Caco-2 (cell line): ENCODE results near the gene WDR81. TPM values are rescaled to one million over a fixed set of nuclear protein-coding genes. Genes with fewer than 3 reads are reported as not detected.
"Not testable (repeated sequence)": the region's sequence is repeated elsewhere in the genome, so short reads cannot be mapped to it uniquely, and the experiment has no call there.

ENCODE experiments used
- BruUV-seq: library from RNA; stranded (reverse); fragments of 400-500 nt; replicated peaks from 2 replicates; lab custom pipeline; 2021; lab: Mats Ljungman, UMichigan
- CTCF ChIA-PET: fragments of 300-600 bp; sonication (Branson Sonifier 250); formaldehyde crosslinking; loops from one replicate; lab custom pipeline; 2022; ENCODE audit warnings: antibody characterized with exemption; lab: Charles Lee
- POLR2A ChIA-PET: fragments of 300-600 bp; sonication (Branson Sonifier 250); formaldehyde crosslinking; loops from one replicate; lab custom pipeline; 2022; ENCODE audit warnings: antibody characterized with exemption; lab: Charles Lee
- DNase-seq, 2 experiments: peaks; one replicate each; pipeline versions ENCODE4 v3.0.0 to v3.0.0-alpha.2; 2020 to 2022
- H3K27me3 ChIP-seq: replicated peaks from 2 replicates; pipeline ENCODE4 v1.6.0; 2011; ENCODE audit warnings: low read length; ENCODE audit not compliant: control insufficient read depth, insufficient read depth
- H3K36me3 ChIP-seq: 2 replicates; pipeline ENCODE4 v1.5.1; 2011; ENCODE audit warnings: low read length; ENCODE audit not compliant: control insufficient read depth, insufficient read depth
- H3K4me1 ChIP-seq: fragments of 250-450 bp; sonication (Bioruptor Pico); 2 replicates; pipeline ENCODE4 v1.5.1; 2020; ENCODE audit warnings: mild to moderate bottlenecking
- H3K4me3 ChIP-seq: 2 replicates; pipeline ENCODE4 v1.5.1; 2011; ENCODE audit warnings: low read depth, mild to moderate bottlenecking, control low read depth, low read length
- H3K9me3 ChIP-seq: fragments of 250-450 bp; sonication (Bioruptor Pico); 2 replicates; pipeline ENCODE4 v1.5.1; 2020; ENCODE audit warnings: mild to moderate bottlenecking, moderate library complexity
- H3K27ac Mint-ChIP-seq: one replicate; pipeline ENCODE4 v1.8.0; 2022; ENCODE audit warnings: mixed read lengths; ENCODE audit not compliant: unreplicated experiment
- H3K27me3 Mint-ChIP-seq: one replicate; pipeline ENCODE4 v1.8.0; 2022; ENCODE audit warnings: mixed read lengths; ENCODE audit not compliant: insufficient read depth, unreplicated experiment
- H3K36me3 Mint-ChIP-seq: one replicate; pipeline ENCODE4 v1.8.0; 2022; ENCODE audit warnings: mild to moderate bottlenecking, mixed read lengths; ENCODE audit not compliant: insufficient read depth, unreplicated experiment
- H3K4me1 Mint-ChIP-seq: one replicate; pipeline ENCODE4 v1.8.0; 2022; ENCODE audit warnings: low read depth, mixed read lengths; ENCODE audit not compliant: unreplicated experiment
- H3K4me3 Mint-ChIP-seq: one replicate; pipeline ENCODE4 v1.8.0; 2022; ENCODE audit warnings: mild to moderate bottlenecking, moderate library complexity, mixed read lengths; ENCODE audit not compliant: unreplicated experiment
- H3K9me3 Mint-ChIP-seq: one replicate; pipeline ENCODE4 v1.8.0; 2022; ENCODE audit warnings: mixed read lengths; ENCODE audit not compliant: unreplicated experiment
- intact Hi-C: fragments of 100-400 bp; cut with micrococcal nuclease; formaldehyde crosslinking; loops from one replicate; pipeline ENCODE4 v1.10.0; 2022; ENCODE audit not compliant: unreplicated experiment
- total RNA-seq: library from RNA; stranded (reverse); gene quantifications from 2 replicates; pipeline ENCODE4 v1.2.3, GENCODE V29; 2022
- TF ChIP-seq, protein P1 (sequence below), 2 experiments: fragments of 200-600 bp in 1 of 2; IDR thresholded peaks; 1 replicate in 1 of 2; 2 replicates in 1 of 2; pipeline versions ENCODE4 v1.5.1 to v1.8.0; 2011 to 2022; ENCODE audit warnings: antibody characterized with exemption in 1 of 2, control low read depth in 1 of 2, inconsistent platforms in 1 of 2, low read depth in 1 of 2, low read length in 1 of 2, mild to moderate bottlenecking in 1 of 2, moderate library complexity in 1 of 2; ENCODE audit not compliant: insufficient read depth in 1 of 2, severe bottlenecking in 1 of 2, unreplicated experiment in 1 of 2

WDR81 gene
- total RNA-seq, 1 experiment from 2014 or later, result 26.6 TPM

DNA sequence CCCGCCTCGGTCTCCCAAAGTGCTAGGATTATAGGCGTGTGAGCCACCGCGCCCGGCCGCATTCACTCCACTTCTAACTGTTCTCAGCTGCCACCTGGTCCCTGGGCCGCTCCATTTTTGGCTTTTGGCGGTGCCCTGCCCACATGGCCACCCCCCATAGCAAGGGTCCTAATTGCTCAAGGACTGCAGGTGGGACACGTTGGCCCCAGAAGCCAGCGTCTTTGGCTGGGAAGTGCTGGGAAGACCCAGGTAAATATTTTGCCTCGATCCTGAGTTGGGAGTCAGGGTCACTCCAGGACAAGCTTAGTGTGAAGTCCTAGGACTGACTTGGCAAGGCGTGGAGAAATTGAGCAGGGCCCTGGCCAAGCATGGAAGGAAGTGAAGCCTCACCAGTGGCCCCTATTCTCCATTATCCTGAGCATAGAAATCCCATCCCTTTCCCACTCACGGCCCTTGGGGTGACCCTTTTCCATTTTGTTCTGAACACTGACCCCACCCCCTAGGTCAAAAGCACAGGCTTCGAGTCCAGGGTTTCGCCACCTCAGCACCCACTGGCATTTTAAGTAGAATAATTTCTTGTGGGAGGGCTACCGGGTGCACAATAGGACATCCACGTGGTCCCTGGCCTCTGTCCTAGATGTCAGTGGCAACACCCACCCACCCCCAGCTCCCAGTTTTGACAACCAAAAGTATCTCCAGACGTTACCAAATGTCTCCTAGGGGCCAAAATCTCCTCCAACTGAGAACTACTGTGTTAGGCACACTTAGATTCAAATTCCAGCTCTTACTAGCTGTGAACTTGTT is 5.9 kb upstream of the WDR81 start:
- BruUV-seq, result no TSS peak
- H3K27ac Mint-ChIP-seq, result peak overlapping the region; percentile 99
- Histone ChIP-seq H3K9me3 (no peaks in the 10 kb centered on the region), H3K36me3 (no peaks in the 10 kb centered on the region), H3K4me3 (no peak overlapping the region), H3K4me1 (peaks cover 13% of the 10 kb centered on the region), H3K27me3 (no peaks in the 10 kb centered on the region)
- TF ChIP-seq, protein P1, sequence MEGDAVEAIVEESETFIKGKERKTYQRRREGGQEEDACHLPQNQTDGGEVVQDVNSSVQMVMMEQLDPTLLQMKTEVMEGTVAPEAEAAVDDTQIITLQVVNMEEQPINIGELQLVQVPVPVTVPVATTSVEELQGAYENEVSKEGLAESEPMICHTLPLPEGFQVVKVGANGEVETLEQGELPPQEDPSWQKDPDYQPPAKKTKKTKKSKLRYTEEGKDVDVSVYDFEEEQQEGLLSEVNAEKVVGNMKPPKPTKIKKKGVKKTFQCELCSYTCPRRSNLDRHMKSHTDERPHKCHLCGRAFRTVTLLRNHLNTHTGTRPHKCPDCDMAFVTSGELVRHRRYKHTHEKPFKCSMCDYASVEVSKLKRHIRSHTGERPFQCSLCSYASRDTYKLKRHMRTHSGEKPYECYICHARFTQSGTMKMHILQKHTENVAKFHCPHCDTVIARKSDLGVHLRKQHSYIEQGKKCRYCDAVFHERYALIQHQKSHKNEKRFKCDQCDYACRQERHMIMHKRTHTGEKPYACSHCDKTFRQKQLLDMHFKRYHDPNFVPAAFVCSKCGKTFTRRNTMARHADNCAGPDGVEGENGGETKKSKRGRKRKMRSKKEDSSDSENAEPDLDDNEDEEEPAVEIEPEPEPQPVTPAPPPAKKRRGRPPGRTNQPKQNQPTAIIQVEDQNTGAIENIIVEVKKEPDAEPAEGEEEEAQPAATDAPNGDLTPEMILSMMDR (IDR thresholded peaks at IDR 0.05; ENCODE audit: insufficient read depth in 1 of 2, low read depth in 1 of 2, low read length in 1 of 2, severe bottlenecking in 1 of 2, unreplicated experiment in 1 of 2), result no peak
- H3K27me3 Mint-ChIP-seq, result no peaks in the 10 kb centered on the region
- H3K9me3 Mint-ChIP-seq, result no peaks in the 10 kb centered on the region
- no peak for DNase-seq
- H3K36me3 Mint-ChIP-seq, result peaks cover 45% of the 10 kb centered on the region
- ChIA-PET POLR2A (interaction anchor here (0.5 to 0.6 kb wide), 3 partner anchors 10 to 234 kb away, joined by 3 to 4 read pairs (median 3); no protein-coding TSS in a partner anchor), CTCF (interaction anchor here (0.7 kb wide), 1 partner anchor 51 kb away, joined by 6 read pairs; no protein-coding TSS in a partner anchor)
- peak overlapping the region; percentile 85 for H3K4me3 Mint-ChIP-seq
- peaks cover 17% of the 10 kb centered on the region for H3K4me1 Mint-ChIP-seq
- intact Hi-C loops, result loop anchor here (10.0 kb wide), 1 partner anchor 146 kb away; no protein-coding TSS in a partner anchor

DNA sequence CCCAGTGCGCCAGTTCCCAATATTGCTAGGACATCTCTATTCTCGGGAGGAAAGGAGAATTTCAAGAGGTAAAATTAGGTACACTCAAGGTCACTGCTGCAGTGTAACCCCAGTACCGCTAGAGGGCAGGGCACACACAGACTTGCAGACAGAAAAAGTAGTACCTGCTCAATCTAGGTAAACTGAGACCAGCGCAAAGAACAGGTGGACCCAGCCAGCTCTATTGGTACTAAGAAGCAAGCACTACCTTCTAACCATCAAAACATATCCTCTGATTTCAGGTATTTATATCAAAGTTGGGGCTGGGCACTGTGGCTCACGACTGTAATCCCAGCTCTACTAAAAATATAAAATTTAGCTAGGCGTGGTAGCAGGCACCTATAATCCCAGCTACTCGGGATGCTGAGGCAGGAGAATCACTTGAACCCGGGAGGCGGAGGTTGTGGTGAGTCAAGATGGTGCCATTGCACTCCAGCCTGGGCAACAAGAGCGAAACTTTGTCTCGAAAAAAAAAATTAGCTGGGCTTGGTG is 3.6 kb upstream of the WDR81 start:
- no peak overlapping the region for H3K4me3 Mint-ChIP-seq
- intact Hi-C loops, result loop anchor here (1.0 kb wide), 1 partner anchor 63 kb away; no protein-coding TSS in a partner anchor
- TF ChIP-seq, protein P1 (IDR thresholded peaks at IDR 0.05; ENCODE audit: insufficient read depth in 1 of 2, low read depth in 1 of 2, low read length in 1 of 2, severe bottlenecking in 1 of 2, unreplicated experiment in 1 of 2), result peak; percentile 95 to 98
- Histone ChIP-seq H3K36me3 (no peaks in the 10 kb centered on the region), H3K4me3 (no peak overlapping the region), H3K9me3 (no peaks in the 10 kb centered on the region), H3K4me1 (peaks cover 12% of the 10 kb centered on the region), H3K27me3 (no peaks in the 10 kb centered on the region)
- H3K27me3 Mint-ChIP-seq, result no peaks in the 10 kb centered on the region
- CTCF ChIA-PET, result interaction anchor here (0.6 to 3.4 kb wide), 12 partner anchors 12 to 1005 kb away, joined by 3 to 40 read pairs (median 6); partner anchors contain the start of gene SERPINF1
- peak in 1 of 2 experiments; percentile 80 for DNase-seq
- POLR2A ChIA-PET, result interaction anchor here (1.1 kb wide), 1 partner anchor 50 kb away, joined by 3 read pairs; no protein-coding TSS in a partner anchor
- no peaks in the 10 kb centered on the region for H3K9me3 Mint-ChIP-seq
- no TSS peak for BruUV-seq
- peaks cover 32% of the 10 kb centered on the region for H3K36me3 Mint-ChIP-seq
- H3K4me1 Mint-ChIP-seq, result peaks cover 11% of the 10 kb centered on the region
- H3K27ac Mint-ChIP-seq, result no peak overlapping the region

DNA sequence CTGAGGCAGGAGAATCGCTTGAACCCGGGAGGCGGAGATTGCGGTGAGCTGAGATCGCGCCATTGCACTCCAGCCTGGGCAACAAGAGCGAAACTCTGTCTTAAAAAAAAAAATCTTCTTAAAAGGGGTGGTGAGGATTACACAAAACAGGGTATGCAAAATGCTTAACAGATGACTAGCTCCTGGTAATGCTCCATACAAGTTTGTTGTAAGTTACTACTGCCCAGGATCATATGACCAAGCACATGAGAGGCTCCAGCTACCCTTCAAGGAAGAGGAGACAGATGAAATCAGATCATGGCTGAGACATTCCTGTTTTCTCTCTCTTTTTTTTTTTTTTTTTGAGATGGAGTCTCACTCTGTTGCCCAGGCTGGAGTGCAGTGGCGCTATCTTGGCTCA is 2.5 kb upstream of the WDR81 start:
- CTCF ChIA-PET, result interaction anchor here (0.7 to 3.4 kb wide), 5 partner anchors 8 to 143 kb away, joined by 3 to 40 read pairs (median 6); no protein-coding TSS in a partner anchor
- peaks cover 12% of the 10 kb centered on the region for H3K4me1 ChIP-seq
- H3K27me3 Mint-ChIP-seq, H3K27me3 ChIP-seq, H3K4me3 Mint-ChIP-seq, POLR2A ChIA-PET, H3K9me3 Mint-ChIP-seq, H3K9me3 ChIP-seq, H3K27ac Mint-ChIP-seq, H3K36me3 ChIP-seq, BruUV-seq, intact Hi-C loops, H3K4me3 ChIP-seq, DNase-seq: not testable (repeated sequence)
- Mint-ChIP-seq H3K36me3 (peaks cover 21% of the 10 kb centered on the region), H3K4me1 (peaks cover 11% of the 10 kb centered on the region)
